Neural progenitor cell (in vitro differentiated cells): ENCODE measurements around the gene GPBP1.

Source experiments
- CTCF ChIP-seq: fragments of 200-600 bp; sonication (generic); IDR thresholded peaks from 2 replicates; pipeline ENCODE4 v1.5.1; 2017; ENCODE audit warnings: antibody characterized with exemption, mild to moderate bottlenecking
- EZH2 ChIP-seq: fragments of 200-600 bp; sonication (generic); IDR thresholded peaks from 2 replicates; pipeline ENCODE4 v1.6.1; 2017; ENCODE audit warnings: antibody characterized with exemption, mild to moderate bottlenecking, moderate library complexity
- EZH2phosphoT487 ChIP-seq: fragments of 200-600 bp; sonication (generic); IDR thresholded peaks from 2 replicates; pipeline ENCODE4 v1.6.1; 2017; ENCODE audit warnings: antibody characterized with exemption

GRCh38 chr5:57292336-57292735 lies 118.5 kb downstream of the GPBP1 start:
- TF ChIP-seq CTCF (no peak), EZH2 (no peak), EZH2phosphoT487 (no peak)
